D721Med (cell line): ENCODE results near the gene THUMPD1.

Experiments used
- DNase-seq: peaks from one replicate; pipeline ENCODE4 v3.0.0; 2011; ENCODE audit warnings: low spot score; ENCODE audit not compliant: insufficient read length
- FAIRE-seq: peaks from 2 replicates; lab custom pipeline; 2011; peaks lifted over from hg19 to GRCh38; lab: Jason Lieb, UNC
- TF ChIP-seq, protein P1 (sequence below): IDR thresholded peaks from 2 replicates; pipeline ENCODE4 v1.5.1; 2012; ENCODE audit warnings: mild to moderate bottlenecking, control low read depth; ENCODE audit not compliant: insufficient read depth; ENCODE audit errors: missing control alignments

THUMPD1 gene

DNA sequence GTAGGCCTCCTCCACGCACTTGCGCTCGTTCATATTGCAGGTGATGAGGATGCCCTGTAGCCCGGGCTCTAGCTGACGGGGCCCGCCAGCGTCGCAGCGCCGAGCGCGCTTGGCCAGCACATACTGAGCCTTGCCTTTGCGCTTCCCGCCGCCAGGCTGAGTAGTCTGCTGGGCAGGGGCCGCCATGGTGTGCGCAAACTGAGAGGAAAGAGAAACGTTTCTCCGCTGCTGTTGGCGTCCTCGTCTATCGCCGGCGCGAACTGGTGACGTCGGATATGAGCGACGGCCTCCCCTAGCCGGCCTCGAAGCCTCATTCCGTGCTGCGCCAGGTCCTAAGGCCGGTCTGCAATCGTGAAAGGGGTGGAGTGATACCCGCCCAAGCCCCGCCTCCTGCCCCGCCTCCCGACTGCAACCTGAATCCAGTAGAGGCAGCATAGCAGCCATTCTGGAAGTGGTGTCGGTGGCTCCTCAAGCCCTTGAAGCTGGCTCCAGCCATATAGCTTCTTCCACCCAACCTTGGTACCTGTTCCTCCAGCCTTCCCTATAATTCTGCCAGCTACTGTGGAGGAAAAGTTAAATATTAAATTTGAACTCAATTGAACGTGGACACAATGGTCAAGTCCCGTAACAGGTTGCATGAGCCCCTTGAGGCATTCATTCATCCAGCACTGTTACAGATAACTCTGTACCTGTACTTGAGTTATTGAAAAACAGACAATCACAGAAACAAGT lies at the start of gene THUMPD1:
TSS of gene THUMPD1 (minus strand) at position 265 of the 732 bp plus-strand sequence. CDS start at position 186, 79 bp downstream.
- DNase-seq (peak; percentile 91), FAIRE-seq (no peak)
- TF ChIP-seq, protein P1, sequence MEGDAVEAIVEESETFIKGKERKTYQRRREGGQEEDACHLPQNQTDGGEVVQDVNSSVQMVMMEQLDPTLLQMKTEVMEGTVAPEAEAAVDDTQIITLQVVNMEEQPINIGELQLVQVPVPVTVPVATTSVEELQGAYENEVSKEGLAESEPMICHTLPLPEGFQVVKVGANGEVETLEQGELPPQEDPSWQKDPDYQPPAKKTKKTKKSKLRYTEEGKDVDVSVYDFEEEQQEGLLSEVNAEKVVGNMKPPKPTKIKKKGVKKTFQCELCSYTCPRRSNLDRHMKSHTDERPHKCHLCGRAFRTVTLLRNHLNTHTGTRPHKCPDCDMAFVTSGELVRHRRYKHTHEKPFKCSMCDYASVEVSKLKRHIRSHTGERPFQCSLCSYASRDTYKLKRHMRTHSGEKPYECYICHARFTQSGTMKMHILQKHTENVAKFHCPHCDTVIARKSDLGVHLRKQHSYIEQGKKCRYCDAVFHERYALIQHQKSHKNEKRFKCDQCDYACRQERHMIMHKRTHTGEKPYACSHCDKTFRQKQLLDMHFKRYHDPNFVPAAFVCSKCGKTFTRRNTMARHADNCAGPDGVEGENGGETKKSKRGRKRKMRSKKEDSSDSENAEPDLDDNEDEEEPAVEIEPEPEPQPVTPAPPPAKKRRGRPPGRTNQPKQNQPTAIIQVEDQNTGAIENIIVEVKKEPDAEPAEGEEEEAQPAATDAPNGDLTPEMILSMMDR: no peak

- TF ChIP-seq, protein P1: no peak
- DNase-seq (no peak), FAIRE-seq (no peak)
Observed at GRCh38 chr16:20789130-20789529, 47.5 kb upstream of the THUMPD1 start.

DNA sequence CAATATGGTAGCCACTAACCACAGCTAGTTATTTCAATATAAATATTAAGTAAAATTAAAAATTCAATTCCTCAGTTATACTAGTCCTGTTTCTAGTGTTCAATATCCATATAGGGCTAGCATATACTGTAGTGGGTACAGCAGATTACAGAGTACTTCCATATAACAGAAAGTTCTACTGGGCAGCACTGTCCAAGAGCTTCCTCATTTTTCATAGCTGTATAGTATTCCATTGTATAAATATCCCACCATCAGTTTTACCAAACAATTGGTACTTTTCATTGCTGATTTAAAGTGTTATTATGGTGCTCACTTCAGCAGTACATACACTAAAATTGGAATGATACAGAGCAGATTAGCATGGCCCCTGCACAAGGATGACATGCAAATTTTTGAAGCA lies 42.6 kb upstream of the THUMPD1 start:
- DNase-seq (no peak), FAIRE-seq (no peak)
- TF ChIP-seq, protein P1: no peak

- FAIRE-seq (no peak), DNase-seq (no peak)
- TF ChIP-seq, protein P1: no peak
Observed at GRCh38 chr16:20782470-20782869, 40.9 kb upstream of the THUMPD1 start.

DNA sequence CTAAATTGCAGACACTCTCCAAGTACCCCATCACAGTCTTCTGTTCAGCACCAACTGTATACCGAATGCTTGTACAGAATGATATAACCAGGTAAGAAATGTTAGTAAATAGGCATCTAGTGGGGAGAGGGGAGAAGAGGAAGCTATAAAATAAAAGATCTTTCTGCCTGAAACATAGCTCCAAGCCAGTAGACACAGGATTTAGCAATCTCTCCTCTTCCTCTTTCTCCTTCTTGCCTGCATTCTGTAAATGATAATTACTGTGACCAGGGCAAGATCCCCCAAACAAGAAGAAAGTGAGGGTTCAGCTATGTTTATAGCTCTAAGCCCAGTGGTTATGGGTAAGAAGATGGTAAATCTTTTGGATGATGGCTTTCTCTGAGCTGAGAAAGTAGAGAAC lies 40.1 kb upstream of the THUMPD1 start:
- no peak for FAIRE-seq

DNA sequence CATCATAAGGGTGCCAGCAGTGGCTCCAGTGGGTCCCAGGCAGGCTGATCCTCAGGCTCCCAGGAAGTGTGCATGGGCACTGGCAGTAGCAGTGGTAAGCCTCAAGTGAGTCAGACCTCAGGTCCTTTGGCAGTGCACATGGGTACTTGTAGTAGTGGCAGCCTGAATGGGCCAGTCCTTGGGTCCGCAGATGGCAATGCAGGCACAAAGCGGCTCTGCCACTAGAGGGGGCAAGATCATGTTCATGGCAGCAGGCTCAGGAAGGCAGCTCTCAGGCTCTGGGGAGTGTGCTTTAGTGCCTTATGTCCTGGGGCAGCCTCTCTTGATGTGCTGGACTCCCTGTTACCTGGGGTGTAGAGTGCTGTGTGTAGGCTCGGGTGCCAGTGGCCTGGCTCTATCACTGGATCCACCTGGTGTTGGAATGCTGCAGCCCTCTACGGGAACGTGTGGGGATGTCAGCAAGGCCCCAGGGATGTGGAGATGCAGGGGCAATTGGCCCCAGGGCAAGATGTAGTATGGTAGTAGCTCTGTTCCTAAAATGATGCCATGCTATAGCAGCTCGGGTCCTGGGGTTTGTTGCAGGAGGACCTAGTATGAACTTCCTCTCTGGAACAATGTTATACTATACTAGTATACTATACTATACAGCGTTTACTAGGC lies 33.2 kb upstream of the THUMPD1 start:
- TF ChIP-seq, protein P1: peak; percentile 83
- FAIRE-seq (no peak), DNase-seq (no peak)

More for the DNA sequence above, 40.1 kb upstream of the THUMPD1 start:
- DNase-seq: no peak
- TF ChIP-seq, protein P1: no peak

- no peak for FAIRE-seq
Observed at GRCh38 chr16:20773679-20774078, 32.1 kb upstream of the THUMPD1 start.

More at GRCh38 chr16:20773679-20774078, 32.1 kb upstream of the THUMPD1 start:
- TF ChIP-seq, protein P1: no peak
- no peak for DNase-seq
